Activated CD4-positive, alpha-beta T cell treated with anti-CD3 and anti-CD28 coated beads, Interleukin-10, Interleukin-2, amounts not matched to agents 100 ng/mL and 50 ng/mL, durations not matched to agents 16 hours and 8 hours (primary cell): ENCODE results near the gene TTC28.

ENCODE experiments used
- DNase-seq: peaks from one replicate; pipeline ENCODE4 v3.0.0-alpha.2; 2020

The TTC28 gene

GRCh38 chr22:27937453-27937852 is 742.2 kb downstream of the TTC28 start:
- DNase-seq, result no peak

DNA sequence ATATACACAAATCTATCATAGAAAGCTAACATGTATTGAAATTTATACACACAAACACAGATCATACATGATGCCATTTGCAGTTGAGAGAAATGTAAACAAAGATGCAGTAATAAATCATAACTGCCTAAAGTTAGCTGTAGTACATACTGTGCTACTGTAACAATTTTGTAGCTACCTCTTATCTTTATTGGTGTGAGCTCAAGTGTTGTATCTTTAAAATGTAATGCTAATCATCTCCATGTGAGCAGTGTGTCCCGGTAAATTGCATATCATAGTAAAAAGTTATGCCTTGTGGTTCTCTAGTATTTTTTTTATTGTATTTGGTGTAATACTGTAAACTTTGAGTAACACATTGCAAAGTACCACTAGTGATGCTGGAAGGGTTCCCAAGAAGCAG is 743.7 kb downstream of the TTC28 start:
- DNase-seq, result no peak

DNA sequence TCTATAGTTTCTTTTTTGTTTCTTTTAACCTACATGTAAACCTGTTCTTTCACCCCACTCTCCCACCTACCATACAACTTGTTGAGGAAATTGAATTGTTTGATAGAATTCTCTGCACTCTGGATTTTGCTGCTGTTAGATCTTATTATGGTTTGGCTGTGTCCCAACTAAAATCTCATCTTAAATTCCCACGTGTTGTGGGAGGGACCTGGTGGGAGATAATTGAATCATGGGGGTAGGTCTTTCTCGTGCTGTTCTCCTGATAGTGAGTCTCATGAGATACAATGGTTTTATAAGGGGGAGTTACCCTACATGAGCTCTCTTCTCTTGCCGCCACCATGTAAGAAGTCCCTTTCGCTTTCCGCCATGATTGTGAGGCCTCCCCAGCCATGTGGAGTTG is 745.6 kb downstream of the TTC28 start:
- DNase-seq, result no peak

DNA sequence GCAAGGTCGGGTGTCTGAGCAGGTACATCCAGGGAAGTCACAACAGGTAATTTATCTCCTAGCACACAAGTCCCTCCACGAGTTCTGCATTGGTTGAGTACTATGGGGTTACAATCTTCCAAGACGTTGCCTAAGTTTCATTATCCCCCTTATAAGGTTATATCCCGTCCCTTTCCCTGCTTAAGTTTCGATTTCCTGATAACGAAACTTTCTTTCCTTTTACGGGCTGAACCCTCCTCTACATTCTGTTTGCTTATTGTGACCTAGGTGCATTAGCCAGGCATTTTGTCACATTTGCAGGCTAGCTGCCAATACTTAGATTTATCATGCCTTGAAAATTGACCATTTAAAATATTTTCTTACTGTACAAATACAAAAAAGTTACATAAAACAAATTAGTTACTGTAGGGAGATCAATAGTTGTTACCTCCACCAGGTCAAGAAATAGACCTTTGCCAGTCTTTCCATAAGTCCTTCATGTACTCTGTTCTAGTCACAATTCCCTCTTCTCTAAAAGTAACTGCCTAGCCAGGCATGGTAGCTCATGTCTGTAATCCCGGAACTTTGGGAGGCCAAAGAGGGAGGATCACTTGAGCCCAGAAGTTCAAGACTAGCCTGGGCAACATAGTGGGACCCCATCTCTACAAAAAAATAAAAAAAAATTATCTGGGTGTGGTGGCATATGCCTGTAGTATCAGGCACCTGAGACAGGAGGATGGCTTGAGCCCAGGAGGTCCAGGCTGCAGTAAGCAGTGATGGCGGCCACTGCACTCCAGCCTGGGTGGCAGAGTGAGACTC is 746.3 kb downstream of the TTC28 start:
- no peak for DNase-seq

- no peak for DNase-seq
These were observed 749.1 kb downstream of the TTC28 start for GRCh38 chr22:27930331-27931060.
